ENCODE measurements around the gene B3GNT4. TPM values are rescaled to one million over a fixed set of nuclear protein-coding genes. Genes with fewer than 3 reads are reported as not detected.

Gene B3GNT4
- total and polyA plus RNA-seq, 2 of the 4 experiments (the other 2 are of a cell fraction): 0.18 to 0.53 TPM

GRCh38 chr12:122155705-122156104, 47.8 kb upstream of the B3GNT4 start:
- Histone ChIP-seq H2AK5ac (ENCODE audit: low read depth, low read length) (no peak overlapping the region), H3K14ac (replicated peaks; ENCODE audit: low read depth, low read length) (no peak overlapping the region), H4K5ac (ENCODE audit: low read depth, low read length) (no peak overlapping the region), H3K4ac (ENCODE audit: low read depth, low read length) (no peak overlapping the region), H4K20me1 (ENCODE audit: insufficient read depth, low read length) (no peaks in the 10 kb centered on the region), H3K4me3 (ENCODE audit: insufficient read depth, low read depth, low read length) (no peak overlapping the region), H3K9me3 (ENCODE audit: control insufficient read depth, insufficient read depth, low read length) (no peaks in the 10 kb centered on the region), H2BK20ac (ENCODE audit: low read depth, low read length) (no peak overlapping the region), H4K91ac (ENCODE audit: insufficient read depth, low read depth, low read length) (no peak overlapping the region), H2AFZ (replicated peaks; ENCODE audit: low read length, poor library complexity) (peak overlapping the region; percentile 32), H3K23ac (ENCODE audit: low read depth, low read length) (no peak overlapping the region), H3K9ac (ENCODE audit: low read depth, low read length) (no peak overlapping the region), H2BK120ac (ENCODE audit: low read depth, low read length) (no peak overlapping the region), H3K56ac (ENCODE audit: extremely low read depth, insufficient read depth, low read length) (no peak overlapping the region), H3K79me1 (ENCODE audit: low read depth in 1 of 2, low read length in 2 of 2) (no peaks in the 10 kb centered on the region), H3K18ac (ENCODE audit: low read depth, low read length) (no peak overlapping the region), H2BK15ac (ENCODE audit: low read depth, low read length) (no peak overlapping the region), H3K4me1 (ENCODE audit: control insufficient read depth, insufficient read depth, low read length) (no peaks in the 10 kb centered on the region), H4K8ac (ENCODE audit: low read depth in 2 of 2, low read length in 2 of 2) (no peak overlapping the region), H3K9me1 (ENCODE audit: insufficient read depth, low read length) (no peaks in the 10 kb centered on the region), H2BK5ac (ENCODE audit: low read depth, low read length, poor library complexity, severe bottlenecking) (no peak overlapping the region), H2AK9ac (replicated peaks; ENCODE audit: low read depth, low read length, poor library complexity) (no peak overlapping the region), H3K36me3 (ENCODE audit: control insufficient read depth, insufficient read depth, low read length) (no peaks in the 10 kb centered on the region), H3K27ac (ENCODE audit: insufficient read depth, low read length) (no peak overlapping the region), H3K4me2 (ENCODE audit: low read depth, low read length) (no peak overlapping the region), H3K27me3 (ENCODE audit: control insufficient read depth, insufficient read depth, low read length) (peaks cover 8% of the 10 kb centered on the region)
- dilution Hi-C loops (cut with HindIII; ENCODE audit: low sequenced_read_pairs, unreplicated experiment) (no loop called here), intact Hi-C loops (cut with micrococcal nuclease) (no loop called here), in situ Hi-C loops (cut with MboI; ENCODE audit: low sequenced_read_pairs) (no loop called here)
- no peak for ATAC-seq (ENCODE audit: low read depth)
- CTCF ChIA-PET: no interaction called here
- BruUV-seq (replicated peaks): no TSS peak
- TF ChIP-seq FOS (IDR thresholded peaks at IDR 0.05; ENCODE audit: low read depth, low read length) (no peak), USF2 (IDR thresholded peaks at IDR 0.05; ENCODE audit: low read depth, low read length) (no peak), ELK1 (IDR thresholded peaks at IDR 0.05; ENCODE audit: borderline replicate concordance, low read depth, low read length) (no peak), NFE2L2 (IDR thresholded peaks at IDR 0.05; ENCODE audit: low read depth, low read length) (no peak), MAZ (IDR thresholded peaks at IDR 0.05; ENCODE audit: borderline replicate concordance, low read depth, low read length) (no peak), RFX5 (IDR thresholded peaks at IDR 0.05; ENCODE audit: low read depth, low read length) (no peak), BHLHE40 (IDR thresholded peaks at IDR 0.05; ENCODE audit: low read depth, low read length) (no peak), POLR2A (IDR thresholded peaks at IDR 0.05; ENCODE audit: low read depth, low read length) (no peak), RAD21 (IDR thresholded peaks at IDR 0.05; ENCODE audit: low read length) (no peak), CTCF (conservative IDR thresholded peaks at IDR 0.05; ENCODE audit: low read depth, low read length) (no peak), SMC3 (IDR thresholded peaks at IDR 0.05; ENCODE audit: low read depth, low read length) (no peak), MAFK (IDR thresholded peaks at IDR 0.05; ENCODE audit: low read depth, low read length) (no peak), MXI1 (IDR thresholded peaks at IDR 0.05; ENCODE audit: borderline replicate concordance, low read depth, low read length) (no peak), RCOR1 (IDR thresholded peaks at IDR 0.05; ENCODE audit: insufficient replicate concordance, low read length) (no peak)
- no peak for DNase-seq
- POLR2A ChIA-PET (ENCODE audit: unreplicated experiment): no interaction called here
- 77% methylated on average over 5 of the region's 10 CpGs; no CpG with 5 or more reads in 1 of the 2 experiments for WGBS, 2 experiments (ENCODE audit: extremely low coverage in 2 of 2, insufficient read length in 1 of 2)

Data from IMR-90 (cell line).